Chondrocyte (in vitro differentiated cells): ENCODE results near the gene HCST. TPM values are rescaled to one million over a fixed set of nuclear protein-coding genes. Genes with fewer than 3 reads are reported as not detected.
"Not testable (repeated sequence)": the region's sequence is repeated elsewhere in the genome, so short reads cannot be mapped to it uniquely, and the experiment has no call there.

Source experiments
- DNase-seq: peaks from one replicate; pipeline ENCODE4 v3.0.0; 2021; ENCODE audit warnings: mixed read lengths, low spot score
- H3K27ac Mint-ChIP-seq: one replicate; pipeline ENCODE4 v1.8.0; 2021; ENCODE audit warnings: mild to moderate bottlenecking, moderate library complexity, mixed read lengths; ENCODE audit not compliant: unreplicated experiment
- H3K27me3 Mint-ChIP-seq: 2 replicates; pipeline ENCODE4 v1.8.0; 2021; ENCODE audit warnings: low read depth, mixed read lengths
- H3K36me3 Mint-ChIP-seq: 2 replicates; pipeline ENCODE4 v1.8.0; 2021; ENCODE audit warnings: low read depth, mixed read lengths
- H3K4me1 Mint-ChIP-seq: 2 replicates; pipeline ENCODE4 v1.8.0; 2021; ENCODE audit warnings: low read depth, mild to moderate bottlenecking, mixed read lengths
- H3K4me3 Mint-ChIP-seq: one replicate; pipeline ENCODE4 v1.8.0; 2021; ENCODE audit warnings: mild to moderate bottlenecking, moderate library complexity, mixed read lengths; ENCODE audit not compliant: unreplicated experiment
- H3K9me3 Mint-ChIP-seq: 2 replicates; pipeline ENCODE4 v1.8.0; 2021; ENCODE audit warnings: low read depth, mixed read lengths
- CTCF ChIP-seq: fragments of 200-600 bp; sonication (generic); IDR thresholded peaks from 2 replicates; pipeline ENCODE4 v1.5.0; 2021; ENCODE audit warnings: antibody characterized with exemption, mild to moderate bottlenecking, moderate library complexity
- total RNA-seq: library from RNA; stranded (reverse); gene quantifications from 3 replicates; pipeline ENCODE4 v1.2.1, GENCODE V29; 2021

HCST gene
- total RNA-seq, 1 donor from 2014 or later: 0.50 TPM

GRCh38 chr19:35888398-35888797, 13.9 kb upstream of the HCST start:
- no peak for DNase-seq
- Mint-ChIP-seq H3K36me3 (peaks cover 25% of the 10 kb centered on the region), H3K4me1 (no peaks in the 10 kb centered on the region), H3K4me3 (no peak overlapping the region), H3K27ac (no peak overlapping the region), H3K27me3 (no peaks in the 10 kb centered on the region), H3K9me3 (no peaks in the 10 kb centered on the region)
- TF ChIP-seq CTCF: no peak

GRCh38 chr19:35889370-35890112, 12.8 kb upstream of the HCST start:
- H3K9me3 Mint-ChIP-seq: no peaks in the 10 kb centered on the region
- DNase-seq: no peak

GRCh38 chr19:35890113-35890650, 12.1 kb upstream of the HCST start:
- Mint-ChIP-seq H3K4me3 (no peak overlapping the region), H3K36me3 (peaks cover 25% of the 10 kb centered on the region), H3K27me3 (no peaks in the 10 kb centered on the region), H3K4me1 (no peaks in the 10 kb centered on the region), H3K27ac (no peak overlapping the region), H3K9me3 (no peaks in the 10 kb centered on the region)
- no peak for DNase-seq
- TF ChIP-seq CTCF: no peak

More at GRCh38 chr19:35889370-35890112, 12.8 kb upstream of the HCST start:
- Mint-ChIP-seq H3K27me3 (no peaks in the 10 kb centered on the region), H3K27ac (no peak overlapping the region), H3K4me3 (no peak overlapping the region), H3K36me3 (peaks cover 25% of the 10 kb centered on the region), H3K4me1 (no peaks in the 10 kb centered on the region)
- TF ChIP-seq CTCF: no peak

GRCh38 chr19:35891819-35892218, 10.5 kb upstream of the HCST start:
- not testable (repeated sequence) for H3K27me3 Mint-ChIP-seq, H3K9me3 Mint-ChIP-seq, H3K27ac Mint-ChIP-seq, DNase-seq, H3K4me3 Mint-ChIP-seq, H3K4me1 Mint-ChIP-seq
- H3K36me3 Mint-ChIP-seq: peaks cover 26% of the 10 kb centered on the region

GRCh38 chr19:35894342-35894741, 8.0 kb upstream of the HCST start:
- Mint-ChIP-seq H3K36me3 (peaks cover 13% of the 10 kb centered on the region), H3K27ac (no peak overlapping the region), H3K4me3 (no peak overlapping the region), H3K27me3 (no peaks in the 10 kb centered on the region), H3K9me3 (no peaks in the 10 kb centered on the region), H3K4me1 (peaks cover 8% of the 10 kb centered on the region)
- no peak for TF ChIP-seq CTCF
- no peak for DNase-seq
